CD1c-positive myeloid dendritic cell (primary cell): ENCODE results near the gene C17orf50.

Experiments used
- DNase-seq: peaks from one replicate; pipeline ENCODE4 v3.0.0-alpha.2; 2016; ENCODE audit errors: extremely low spot score

Gene C17orf50

GRCh38 chr17:35752945-35753764 lies 7.5 kb upstream of the C17orf50 start, which contains the start of gene GAS2L2:
Gene GAS2L2, minus strand, starts transcription at chr17:35753239. Its CDS starts 389 bp downstream, at chr17:35752850.
- no peak for DNase-seq

GRCh38 chr17:35757243-35757642 lies 3.4 kb upstream of the C17orf50 start:
- no peak for DNase-seq

GRCh38 chr17:35761601-35762000 lies 914 bp downstream of the C17orf50 start:
- DNase-seq = no peak

GRCh38 chr17:35763767-35764122 lies 3.1 kb downstream of the C17orf50 start:
- DNase-seq = no peak

GRCh38 chr17:35764123-35764991 lies 3.7 kb downstream of the C17orf50 start:
- peak; percentile 93 for DNase-seq

DNA sequence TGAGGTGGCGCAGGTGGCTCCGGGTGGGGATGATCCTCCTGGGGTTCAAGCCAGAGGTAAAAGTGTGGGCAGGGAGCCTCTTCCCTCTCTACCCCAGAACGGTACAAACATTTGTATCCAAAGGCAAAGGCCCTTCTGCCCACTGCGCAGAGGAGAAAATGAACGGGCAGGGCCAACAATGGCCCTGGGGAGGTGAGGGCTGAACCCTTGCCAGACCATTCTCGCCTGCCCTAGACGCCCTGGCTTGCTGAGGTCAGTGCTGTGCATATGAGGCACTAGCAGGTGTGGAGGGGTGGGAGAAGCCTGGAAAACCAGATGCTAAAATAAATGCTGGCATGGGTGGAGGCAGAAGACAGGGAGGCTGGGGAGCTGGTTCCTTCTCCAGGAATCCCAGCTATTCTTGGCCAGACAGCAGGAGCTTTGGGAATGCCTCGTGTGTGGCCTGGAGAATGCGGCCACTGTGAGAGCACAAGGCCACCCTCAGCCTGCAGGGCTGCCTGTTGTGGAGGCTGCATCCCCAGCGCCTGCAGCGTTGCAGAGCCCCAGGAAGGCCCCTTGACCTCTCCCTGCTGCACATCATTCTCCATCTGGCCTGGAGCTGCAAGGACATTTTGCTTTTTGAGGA lies 4.5 kb downstream of the C17orf50 start:
- no peak for DNase-seq

DNA sequence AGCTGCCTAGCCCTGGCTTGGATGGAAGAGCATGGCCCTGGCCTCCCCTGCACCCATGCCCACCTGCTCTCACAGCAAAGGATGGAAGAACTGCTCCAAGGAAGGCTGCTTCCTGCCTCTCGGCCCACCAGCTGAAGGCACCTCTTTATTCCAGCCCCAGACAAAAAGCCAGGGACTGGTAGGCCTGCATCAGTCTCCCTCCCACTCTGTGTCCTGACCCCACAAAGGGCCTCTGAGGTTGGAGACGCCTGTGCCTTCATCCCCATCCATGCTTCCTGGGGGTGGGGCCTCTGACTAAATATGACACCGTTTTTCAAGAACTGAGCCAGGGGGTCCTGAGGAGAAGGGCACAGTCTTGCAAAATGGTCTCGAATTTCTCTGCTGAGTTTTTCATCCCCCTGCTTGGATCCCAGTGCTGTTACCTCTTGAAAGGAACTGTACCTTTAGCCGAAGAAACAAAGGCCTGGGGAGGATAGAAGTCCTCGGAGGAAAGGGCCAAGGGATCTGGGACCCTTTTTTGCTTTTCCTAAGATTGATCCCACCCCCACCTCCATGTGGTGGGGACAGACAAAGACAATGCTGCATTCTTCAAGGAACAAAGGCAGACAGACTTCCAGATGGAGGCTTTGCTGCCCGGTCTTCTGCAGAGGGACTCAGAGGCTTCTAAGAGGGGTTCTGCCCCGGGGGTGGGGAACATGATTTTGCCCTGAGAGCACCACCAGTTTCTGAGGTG lies 5.2 kb downstream of the C17orf50 start:
- DNase-seq = no peak

DNA sequence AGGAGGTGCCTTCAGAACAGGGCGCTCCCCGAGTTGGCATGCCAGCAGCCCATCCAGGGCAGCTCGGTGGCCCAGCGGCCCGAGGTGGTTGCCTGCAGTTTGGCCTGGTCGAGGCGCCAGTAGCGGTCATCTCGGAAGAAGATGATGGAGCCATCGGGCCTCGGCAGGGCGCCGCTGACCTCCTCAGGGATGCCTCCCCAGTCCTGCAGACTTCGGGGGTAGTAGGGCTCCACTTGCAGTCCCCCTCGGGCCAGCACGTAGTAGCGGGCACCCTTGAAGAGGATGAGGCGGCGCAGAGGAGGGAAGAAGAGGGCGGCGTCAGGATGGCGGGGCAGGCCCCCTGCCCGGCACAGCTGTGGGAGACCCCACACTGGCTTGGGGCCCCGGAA lies 5.8 kb downstream of the C17orf50 start:
- DNase-seq = no peak

- DNase-seq = peak; percentile 27
Observed at GRCh38 chr17:35766903-35767510, 6.3 kb downstream of the C17orf50 start.

DNA sequence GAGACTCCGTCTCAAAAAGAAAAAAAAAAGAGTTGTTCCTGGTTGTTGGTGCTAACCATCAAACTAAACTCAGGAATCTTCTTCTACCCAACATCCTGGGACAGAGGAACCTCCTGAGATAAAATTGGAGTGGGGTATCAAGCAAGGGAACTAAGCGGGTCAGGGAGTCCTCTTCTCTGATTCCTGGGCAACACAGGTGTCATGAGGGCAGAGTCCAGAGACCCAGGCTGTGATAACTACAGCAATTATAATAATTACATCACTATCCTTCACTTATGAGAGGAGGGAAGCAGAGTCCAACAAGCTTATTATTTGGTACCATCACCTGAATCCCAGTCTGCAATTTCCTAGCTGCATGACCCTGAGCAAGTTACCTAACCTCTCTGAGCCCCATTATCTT lies 8.1 kb downstream of the C17orf50 start:
- no peak for DNase-seq

DNA sequence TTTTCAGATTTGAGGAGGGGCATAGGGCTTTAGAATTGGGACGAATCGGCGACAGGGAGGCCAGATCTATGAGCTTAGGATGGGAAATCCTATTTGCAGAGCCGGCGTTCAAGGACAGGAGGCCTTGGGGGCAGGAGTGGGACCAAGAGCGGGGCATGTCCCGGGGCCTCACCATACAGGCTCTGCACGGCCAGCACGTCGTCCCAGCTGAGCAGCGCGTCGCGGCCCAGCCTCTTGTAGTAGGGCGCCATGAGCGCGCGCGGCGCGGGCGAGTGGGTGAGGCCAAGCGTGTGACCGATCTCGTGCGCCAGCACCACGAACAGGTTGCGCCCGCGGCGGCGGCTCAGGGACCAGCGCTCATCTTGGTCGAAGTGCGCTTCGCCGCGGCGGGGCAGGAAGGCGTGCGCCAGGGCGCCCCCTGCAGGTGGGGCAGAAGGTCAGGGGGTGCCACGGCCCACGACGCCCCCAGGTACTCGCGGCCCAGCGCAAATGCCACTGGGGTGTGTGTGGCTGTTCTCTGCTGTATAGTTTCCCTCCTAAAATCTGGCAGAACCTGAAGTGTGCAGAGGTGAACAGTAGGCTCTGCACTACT lies 9.3 kb downstream of the C17orf50 start:
- no peak for DNase-seq

- no peak for DNase-seq
Observed at GRCh38 chr17:35773129-35773528, 12.4 kb downstream of the C17orf50 start.

DNA sequence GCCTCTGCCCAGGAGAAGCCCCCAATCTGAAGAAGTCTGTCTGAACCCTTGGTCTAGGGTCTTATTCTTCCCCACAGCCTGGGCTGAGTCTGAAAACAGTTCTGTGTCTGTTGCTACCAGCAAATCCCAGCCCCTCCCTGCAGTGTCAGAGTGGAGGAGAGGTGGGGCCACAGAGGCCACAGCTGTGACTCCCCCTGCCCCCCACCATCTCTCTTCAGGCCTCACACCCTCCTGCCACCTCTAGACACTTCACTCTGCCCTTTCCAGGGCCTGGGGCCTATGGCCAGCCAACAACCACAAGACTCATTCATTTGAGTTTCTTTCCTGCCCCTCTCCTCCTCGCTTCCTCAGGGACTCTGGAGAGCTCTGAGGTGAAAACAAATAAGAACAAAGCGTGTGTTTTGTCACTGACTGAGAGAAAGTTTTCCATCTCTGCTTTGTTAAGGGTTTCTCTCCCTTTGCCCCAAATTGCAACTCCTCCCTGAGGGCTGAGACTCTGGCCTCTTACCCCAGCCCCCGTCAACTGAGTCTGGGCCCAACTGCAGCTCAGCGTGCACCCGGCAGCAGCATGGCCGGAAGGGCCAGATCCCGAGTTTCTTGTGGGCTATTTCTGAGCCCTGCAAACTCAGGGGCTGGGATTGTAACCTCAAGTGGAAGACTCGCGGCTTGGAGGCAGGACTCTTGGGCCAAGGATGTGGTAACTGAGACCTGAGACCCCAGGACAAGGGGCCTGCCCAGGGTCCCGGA lies 13.2 kb downstream of the C17orf50 start:
- no peak for DNase-seq

GRCh38 chr17:35774499-35774898 lies 13.8 kb downstream of the C17orf50 start:
- no peak for DNase-seq

DNA sequence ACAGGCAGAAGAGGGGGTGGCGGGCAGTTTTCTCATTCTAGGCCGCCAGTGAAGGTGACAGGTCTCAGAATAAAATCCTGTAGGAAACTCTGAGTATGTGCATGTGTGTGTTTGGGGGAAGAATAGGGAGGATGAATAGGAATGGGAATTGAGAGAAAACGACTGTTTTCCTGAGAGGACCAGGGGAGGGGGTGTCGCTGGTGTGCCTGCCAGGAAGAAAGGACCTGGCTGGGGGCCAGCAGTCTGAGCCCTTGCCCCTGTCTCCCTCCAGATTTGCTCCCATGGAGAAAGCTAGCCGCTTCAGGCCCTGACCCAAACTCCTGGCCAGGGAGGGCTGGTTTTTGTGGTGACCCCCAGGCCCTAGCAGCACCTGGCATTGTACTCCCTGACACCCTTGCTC lies 14.4 kb downstream of the C17orf50 start:
- DNase-seq = no peak

DNA sequence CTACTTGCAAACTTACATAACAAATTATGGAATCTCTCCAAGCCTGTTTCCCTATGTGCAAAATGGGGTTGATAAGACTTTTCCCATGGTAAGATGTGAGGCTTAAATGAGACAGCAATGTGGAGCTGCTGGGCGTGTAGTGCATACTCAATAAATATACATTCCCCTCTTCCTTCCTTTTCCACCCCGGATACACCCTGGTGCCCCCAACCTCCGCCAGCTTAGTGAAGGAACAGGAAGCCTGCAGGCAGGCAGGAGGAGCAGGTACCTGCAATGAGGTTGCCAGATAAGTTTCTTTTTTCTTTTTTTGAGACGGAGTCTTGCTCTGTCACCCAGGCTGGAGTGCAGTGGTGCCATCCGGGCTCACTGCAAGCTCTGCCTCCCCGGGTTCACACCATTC lies 14.9 kb downstream of the C17orf50 start:
- DNase-seq = no peak

GRCh38 chr17:35778641-35779196 lies 18.0 kb downstream of the C17orf50 start:
- DNase-seq = no peak

GRCh38 chr17:35780950-35781349 lies 20.3 kb downstream of the C17orf50 start:
- DNase-seq = no peak

DNA sequence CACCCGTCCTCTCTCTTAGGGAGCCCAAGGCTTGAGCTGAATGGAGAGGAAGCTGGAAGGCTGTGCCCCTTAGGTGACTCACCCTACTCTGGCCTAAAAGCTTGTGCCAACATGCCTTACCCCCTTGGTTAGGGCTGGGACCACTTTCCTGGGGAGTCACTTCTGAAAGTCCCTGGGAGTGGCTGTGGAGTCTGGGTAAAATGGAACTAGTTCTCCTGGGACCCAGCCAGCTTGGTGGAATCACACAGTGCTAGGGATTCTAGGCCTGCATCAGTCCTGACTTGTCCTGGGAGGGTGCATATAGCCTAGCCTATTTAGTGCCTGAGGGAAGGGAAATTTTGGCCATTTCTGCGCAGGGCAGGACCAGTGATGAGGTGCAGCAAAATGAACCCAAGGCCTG lies 24.2 kb downstream of the C17orf50 start:
- no peak for DNase-seq

DNA sequence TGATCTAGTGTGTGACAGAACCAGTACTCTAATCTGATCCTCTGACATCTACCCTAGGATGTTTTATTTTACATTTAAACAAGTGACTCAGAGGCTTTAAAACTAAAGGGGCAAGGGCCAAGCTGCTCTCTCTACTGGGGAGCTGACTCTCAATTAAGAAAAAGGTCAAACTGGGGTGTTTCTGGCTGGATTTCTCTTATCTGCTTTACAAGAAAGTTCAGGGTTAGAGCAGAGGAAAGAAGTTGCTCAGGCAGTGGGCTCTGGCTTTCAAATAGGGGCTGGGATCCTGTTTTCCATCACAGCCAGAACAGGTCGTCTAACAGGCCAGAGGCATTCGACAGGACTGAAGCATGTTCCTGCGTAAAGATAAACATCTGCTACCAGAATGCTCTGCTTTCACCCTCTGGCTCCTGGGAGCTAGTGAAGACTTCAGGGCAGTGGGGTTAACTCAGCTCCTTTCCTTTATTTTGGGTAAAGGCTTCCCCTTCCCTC lies 26.3 kb downstream of the C17orf50 start:
- DNase-seq = no peak
